ENCODE measurements around the gene BCL2. TPM values are rescaled to one million over a fixed set of nuclear protein-coding genes. Genes with fewer than 3 reads are reported as not detected.

The BCL2 gene
- total RNA-seq, 1 donor from 2014 or later: 5.2 TPM

DNA sequence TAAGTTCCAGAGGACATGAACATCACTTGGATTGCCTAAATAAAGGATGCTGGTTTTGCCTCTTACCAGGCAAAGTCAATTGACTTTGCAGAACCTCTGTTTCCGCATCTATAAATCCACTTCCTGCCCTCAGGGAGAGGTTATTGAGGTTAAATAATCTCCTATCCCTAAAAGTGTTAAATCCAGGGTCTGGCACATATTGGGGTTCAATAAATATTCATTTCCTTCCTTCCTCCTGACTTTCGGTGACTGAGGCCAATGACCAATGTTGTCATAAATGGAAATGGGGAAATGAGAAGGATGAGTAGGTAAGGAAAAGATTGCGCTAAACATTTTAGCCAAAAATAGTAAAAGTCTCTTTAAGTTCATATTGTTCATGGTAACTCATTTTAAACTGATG lies 16.0 kb downstream of the BCL2 start:
- Histone ChIP-seq H3K36me3 (ENCODE audit: control insufficient read depth, insufficient read depth, low read length) (no peaks in the 10 kb centered on the region), H3K27me3 (ENCODE audit: control insufficient read depth, insufficient read depth, low read length) (no peaks in the 10 kb centered on the region), H3K4me3 (ENCODE audit: low read depth, low read length) (no peak overlapping the region)
- no peak for DNase-seq (ENCODE audit: low read depth)
- TF ChIP-seq CTCF (IDR thresholded peaks at IDR 0.05; ENCODE audit: insufficient read depth, low read length, poor library complexity, severe bottlenecking): no peak

- H3K27me3 ChIP-seq (ENCODE audit: control insufficient read depth, insufficient read depth, low read length): no peaks in the 10 kb centered on the region
- no peak for TF ChIP-seq CTCF (IDR thresholded peaks at IDR 0.05; ENCODE audit: insufficient read depth, low read length, poor library complexity, severe bottlenecking)
- no peaks in the 10 kb centered on the region for H3K36me3 ChIP-seq (ENCODE audit: control insufficient read depth, insufficient read depth, low read length)
- no peak overlapping the region for H3K4me3 ChIP-seq (ENCODE audit: low read depth, low read length)
- DNase-seq (ENCODE audit: low read depth): no peak
Measured at GRCh38 chr18:63302636-63303405, 16.7 kb downstream of the BCL2 start.

GRCh38 chr18:63302220-63302619 lies 17.3 kb downstream of the BCL2 start:
- no peaks in the 10 kb centered on the region for H3K27me3 ChIP-seq (ENCODE audit: control insufficient read depth, insufficient read depth, low read length)
- no peak overlapping the region for H3K4me3 ChIP-seq (ENCODE audit: low read depth, low read length)
- no peak for DNase-seq (ENCODE audit: low read depth)
- no peak for TF ChIP-seq CTCF (IDR thresholded peaks at IDR 0.05; ENCODE audit: insufficient read depth, low read length, poor library complexity, severe bottlenecking)
- H3K36me3 ChIP-seq (ENCODE audit: control insufficient read depth, insufficient read depth, low read length): no peaks in the 10 kb centered on the region

DNA sequence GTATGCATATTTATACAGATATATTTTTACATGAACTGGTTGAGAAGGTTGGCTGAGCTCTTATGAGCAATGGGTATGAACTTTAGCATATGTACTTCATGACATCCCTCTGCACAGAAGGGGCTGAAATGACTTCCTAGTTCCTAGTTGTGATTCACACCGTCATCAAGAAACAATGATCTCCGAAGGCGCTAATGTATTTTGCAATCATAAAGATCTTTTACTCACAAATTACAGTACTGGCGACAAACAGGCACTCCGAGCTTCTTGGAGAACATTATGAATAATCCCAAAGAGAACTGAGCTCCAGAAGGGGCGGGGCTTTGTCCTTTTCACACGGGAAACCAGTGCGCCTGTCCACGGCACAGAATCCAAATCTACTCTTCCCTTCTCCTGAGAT lies 18.1 kb downstream of the BCL2 start:
- no peak for DNase-seq (ENCODE audit: low read depth)
- H3K36me3 ChIP-seq (ENCODE audit: control insufficient read depth, insufficient read depth, low read length): no peaks in the 10 kb centered on the region
- no peak for TF ChIP-seq CTCF (IDR thresholded peaks at IDR 0.05; ENCODE audit: insufficient read depth, low read length, poor library complexity, severe bottlenecking)
- H3K4me3 ChIP-seq (ENCODE audit: low read depth, low read length): no peak overlapping the region
- H3K27me3 ChIP-seq (ENCODE audit: control insufficient read depth, insufficient read depth, low read length): no peaks in the 10 kb centered on the region

DNA sequence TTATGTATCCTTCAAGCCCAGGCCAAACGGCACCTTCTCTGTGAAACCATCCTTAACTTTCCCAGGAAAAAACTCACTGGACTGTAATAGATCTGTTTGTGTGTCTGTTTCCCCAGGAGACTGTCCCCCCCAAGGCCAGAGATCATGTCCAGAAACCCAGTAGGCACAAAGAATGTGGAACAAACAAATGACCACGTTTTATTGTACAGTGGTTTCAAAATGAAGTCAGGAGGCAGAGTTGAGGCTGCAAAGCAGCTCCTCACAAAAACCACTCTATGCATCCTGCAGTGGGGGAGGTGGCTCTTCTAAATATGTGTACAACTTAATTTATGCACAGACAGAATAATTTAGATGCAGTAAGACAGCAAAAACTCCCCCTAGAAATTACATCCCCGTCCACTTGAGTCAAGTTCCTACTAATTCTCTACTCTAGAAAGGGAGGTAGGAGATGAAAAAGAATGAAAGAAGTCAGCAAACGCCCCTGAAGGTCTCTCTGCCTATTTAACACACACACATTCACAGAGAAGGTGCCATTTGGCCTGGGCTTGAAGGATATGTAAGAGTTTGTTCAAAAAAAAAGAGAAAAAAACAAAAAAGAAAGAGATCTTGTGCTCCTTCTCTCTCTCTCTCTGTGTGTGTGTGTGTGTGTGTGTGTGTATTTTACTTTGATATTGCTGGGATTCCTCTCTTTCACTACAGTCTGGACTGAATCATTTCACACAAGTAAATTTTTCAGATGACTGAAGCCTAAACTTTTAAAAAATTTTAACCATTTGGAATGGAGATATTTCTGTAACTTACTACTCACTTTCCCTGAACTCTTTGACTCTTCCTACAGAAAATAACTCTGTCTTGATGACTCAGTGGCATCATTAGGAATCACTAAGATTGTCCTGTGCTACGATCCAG lies 19.5 kb downstream of the BCL2 start:
- no peaks in the 10 kb centered on the region for H3K27me3 ChIP-seq (ENCODE audit: control insufficient read depth, insufficient read depth, low read length)
- DNase-seq (ENCODE audit: low read depth): no peak
- no peak for TF ChIP-seq CTCF (IDR thresholded peaks at IDR 0.05; ENCODE audit: insufficient read depth, low read length, poor library complexity, severe bottlenecking)
- H3K36me3 ChIP-seq (ENCODE audit: control insufficient read depth, insufficient read depth, low read length): no peaks in the 10 kb centered on the region
- H3K4me3 ChIP-seq (ENCODE audit: low read depth, low read length): no peak overlapping the region
